Neural cell (in vitro differentiated cells): Measurements from ENCODE around the gene SGPP2.

Source experiments
- EP300 ChIP-seq: fragments of 450-650 bp; conservative IDR thresholded peaks from 2 replicates; pipeline ENCODE4 v1.6.1; 2014; ENCODE audit warnings: antibody characterized with exemption, mild to moderate bottlenecking, moderate library complexity; ENCODE audit not compliant: poor library complexity, severe bottlenecking
- EZH2 ChIP-seq: fragments of 200-600, 300-800 bp; shearing (Covaris generic), sonication (generic); IDR thresholded peaks from 2 replicates; pipeline ENCODE4 v1.6.1; 2014; ENCODE audit warnings: antibody characterized with exemption, low read length, borderline replicate concordance, mild to moderate bottlenecking; ENCODE audit not compliant: insufficient read depth, poor library complexity, severe bottlenecking
- MXI1 ChIP-seq: fragments of 450-650 bp; conservative IDR thresholded peaks from 2 replicates; pipeline ENCODE4 v1.6.1; 2014; ENCODE audit warnings: antibody characterized with exemption, mild to moderate bottlenecking; ENCODE audit not compliant: poor library complexity, severe bottlenecking
- POLR2AphosphoS5 ChIP-seq: IDR thresholded peaks from 2 replicates; pipeline ENCODE4 v1.6.1; 2012
- SMC3 ChIP-seq: fragments of 450-650 bp; conservative IDR thresholded peaks from 2 replicates; pipeline ENCODE4 v1.6.1; 2014; ENCODE audit warnings: antibody characterized with exemption, mild to moderate bottlenecking, moderate library complexity; ENCODE audit not compliant: poor library complexity
- TF ChIP-seq, protein P1 (sequence below): fragments of 450-650 bp; IDR thresholded peaks from 2 replicates; pipeline ENCODE4 v1.5.1; 2014; ENCODE audit warnings: antibody characterized with exemption, mild to moderate bottlenecking, moderate library complexity; ENCODE audit not compliant: poor library complexity, severe bottlenecking
- TF ChIP-seq, protein P2 (sequence below): IDR thresholded peaks from 2 replicates; pipeline ENCODE4 v1.6.1; 2012; ENCODE audit warnings: borderline replicate concordance

DNA sequence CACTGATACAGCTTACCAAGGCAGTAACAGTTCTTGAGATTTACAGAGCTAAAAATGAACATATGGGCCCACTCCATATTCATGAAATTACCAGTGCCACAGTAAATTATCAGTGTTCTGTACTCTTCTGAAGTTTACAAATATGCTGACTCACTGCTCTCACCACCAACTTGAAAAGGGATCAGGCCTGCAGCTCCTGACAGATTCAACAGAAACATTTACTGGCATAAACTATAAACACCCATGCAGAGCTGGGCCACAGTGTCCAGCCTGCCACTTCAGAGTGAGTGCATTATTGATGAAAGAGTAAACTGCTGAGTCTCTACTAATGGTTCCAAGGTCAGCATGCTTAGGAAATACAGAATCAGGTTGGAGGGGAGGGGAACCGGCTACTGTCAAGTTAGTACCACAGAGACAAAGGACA, 148.4 kb downstream of the SGPP2 start:
- TF ChIP-seq SMC3 (no peak), EP300 (no peak), POLR2AphosphoS5 (no peak), EZH2 (no peak), MXI1 (no peak)
- TF ChIP-seq, protein P1, sequence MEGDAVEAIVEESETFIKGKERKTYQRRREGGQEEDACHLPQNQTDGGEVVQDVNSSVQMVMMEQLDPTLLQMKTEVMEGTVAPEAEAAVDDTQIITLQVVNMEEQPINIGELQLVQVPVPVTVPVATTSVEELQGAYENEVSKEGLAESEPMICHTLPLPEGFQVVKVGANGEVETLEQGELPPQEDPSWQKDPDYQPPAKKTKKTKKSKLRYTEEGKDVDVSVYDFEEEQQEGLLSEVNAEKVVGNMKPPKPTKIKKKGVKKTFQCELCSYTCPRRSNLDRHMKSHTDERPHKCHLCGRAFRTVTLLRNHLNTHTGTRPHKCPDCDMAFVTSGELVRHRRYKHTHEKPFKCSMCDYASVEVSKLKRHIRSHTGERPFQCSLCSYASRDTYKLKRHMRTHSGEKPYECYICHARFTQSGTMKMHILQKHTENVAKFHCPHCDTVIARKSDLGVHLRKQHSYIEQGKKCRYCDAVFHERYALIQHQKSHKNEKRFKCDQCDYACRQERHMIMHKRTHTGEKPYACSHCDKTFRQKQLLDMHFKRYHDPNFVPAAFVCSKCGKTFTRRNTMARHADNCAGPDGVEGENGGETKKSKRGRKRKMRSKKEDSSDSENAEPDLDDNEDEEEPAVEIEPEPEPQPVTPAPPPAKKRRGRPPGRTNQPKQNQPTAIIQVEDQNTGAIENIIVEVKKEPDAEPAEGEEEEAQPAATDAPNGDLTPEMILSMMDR, result no peak
- TF ChIP-seq, protein P2, sequence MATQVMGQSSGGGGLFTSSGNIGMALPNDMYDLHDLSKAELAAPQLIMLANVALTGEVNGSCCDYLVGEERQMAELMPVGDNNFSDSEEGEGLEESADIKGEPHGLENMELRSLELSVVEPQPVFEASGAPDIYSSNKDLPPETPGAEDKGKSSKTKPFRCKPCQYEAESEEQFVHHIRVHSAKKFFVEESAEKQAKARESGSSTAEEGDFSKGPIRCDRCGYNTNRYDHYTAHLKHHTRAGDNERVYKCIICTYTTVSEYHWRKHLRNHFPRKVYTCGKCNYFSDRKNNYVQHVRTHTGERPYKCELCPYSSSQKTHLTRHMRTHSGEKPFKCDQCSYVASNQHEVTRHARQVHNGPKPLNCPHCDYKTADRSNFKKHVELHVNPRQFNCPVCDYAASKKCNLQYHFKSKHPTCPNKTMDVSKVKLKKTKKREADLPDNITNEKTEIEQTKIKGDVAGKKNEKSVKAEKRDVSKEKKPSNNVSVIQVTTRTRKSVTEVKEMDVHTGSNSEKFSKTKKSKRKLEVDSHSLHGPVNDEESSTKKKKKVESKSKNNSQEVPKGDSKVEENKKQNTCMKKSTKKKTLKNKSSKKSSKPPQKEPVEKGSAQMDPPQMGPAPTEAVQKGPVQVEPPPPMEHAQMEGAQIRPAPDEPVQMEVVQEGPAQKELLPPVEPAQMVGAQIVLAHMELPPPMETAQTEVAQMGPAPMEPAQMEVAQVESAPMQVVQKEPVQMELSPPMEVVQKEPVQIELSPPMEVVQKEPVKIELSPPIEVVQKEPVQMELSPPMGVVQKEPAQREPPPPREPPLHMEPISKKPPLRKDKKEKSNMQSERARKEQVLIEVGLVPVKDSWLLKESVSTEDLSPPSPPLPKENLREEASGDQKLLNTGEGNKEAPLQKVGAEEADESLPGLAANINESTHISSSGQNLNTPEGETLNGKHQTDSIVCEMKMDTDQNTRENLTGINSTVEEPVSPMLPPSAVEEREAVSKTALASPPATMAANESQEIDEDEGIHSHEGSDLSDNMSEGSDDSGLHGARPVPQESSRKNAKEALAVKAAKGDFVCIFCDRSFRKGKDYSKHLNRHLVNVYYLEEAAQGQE, result no peak
